ENCODE results near the gene GBX1.

Gene GBX1

GRCh38 chr7:151167197-151167961 is at the start of gene GBX1:
TSS of gene GBX1 (minus strand) at chr7:151167694. CDS start at chr7:151167548, 146 bp downstream.
- no peak for DNase-seq (ENCODE audit: low read depth in 2 of 2)

GRCh38 chr7:151215396-151215795 is 47.9 kb upstream of the GBX1 start:
- DNase-seq (ENCODE audit: low read depth in 2 of 2), result no peak

DNA sequence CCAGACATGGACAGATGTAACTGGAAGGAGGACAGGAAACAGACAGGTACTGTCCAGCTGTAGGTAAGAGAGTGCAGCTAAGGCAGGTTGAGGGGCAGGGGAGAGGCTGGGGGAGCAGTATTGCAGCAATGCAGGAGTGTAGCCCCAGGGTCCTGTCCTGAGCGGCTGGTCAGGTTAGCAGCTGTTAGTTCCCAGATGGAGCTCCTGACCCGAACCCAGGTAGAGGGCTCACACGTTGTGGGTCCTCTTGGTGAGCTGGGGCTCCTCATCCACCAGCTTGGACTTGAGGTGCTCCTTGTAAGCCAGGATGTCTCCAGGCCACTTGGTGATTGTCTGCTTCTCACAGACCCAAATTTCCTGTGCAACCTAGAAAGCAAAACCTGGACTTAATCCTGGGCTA is 46.3 kb upstream of the GBX1 start:
- DNase-seq (ENCODE audit: low read depth in 2 of 2), result no peak

DNA sequence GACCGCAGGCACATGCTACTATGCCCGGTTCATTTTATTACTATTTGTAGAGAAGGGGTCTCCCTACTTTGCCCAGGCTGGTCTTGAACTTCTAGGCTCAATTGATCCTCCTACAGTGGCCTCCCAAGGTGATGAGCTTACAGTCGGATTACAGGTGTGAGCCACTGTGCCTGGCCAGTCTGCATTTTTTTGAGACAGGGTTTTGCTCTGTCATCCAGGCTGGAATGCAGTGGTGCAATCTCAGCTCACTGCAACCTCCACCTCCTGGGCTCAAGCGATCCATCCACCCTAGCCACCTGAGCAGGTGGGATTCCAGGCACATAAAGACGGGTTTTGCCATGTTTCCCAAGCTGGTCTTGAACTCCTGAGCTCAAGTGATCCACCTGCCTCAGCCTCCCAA is 45.1 kb upstream of the GBX1 start:
- no peak for DNase-seq (ENCODE audit: low read depth in 2 of 2)

GRCh38 chr7:151211155-151211772 is 43.8 kb upstream of the GBX1 start:
- no peak for DNase-seq (ENCODE audit: low read depth in 2 of 2)

GRCh38 chr7:151210087-151210854 is 42.8 kb upstream of the GBX1 start, which contains the start of gene H2BK1:
TSS of gene H2BK1 (minus strand) at chr7:151210488. CDS start at chr7:151210318, 170 bp downstream.
- DNase-seq (ENCODE audit: low read depth in 2 of 2), result no peak

GRCh38 chr7:151209588-151209987 is 42.1 kb upstream of the GBX1 start:
- DNase-seq (ENCODE audit: low read depth in 2 of 2), result no peak

DNA sequence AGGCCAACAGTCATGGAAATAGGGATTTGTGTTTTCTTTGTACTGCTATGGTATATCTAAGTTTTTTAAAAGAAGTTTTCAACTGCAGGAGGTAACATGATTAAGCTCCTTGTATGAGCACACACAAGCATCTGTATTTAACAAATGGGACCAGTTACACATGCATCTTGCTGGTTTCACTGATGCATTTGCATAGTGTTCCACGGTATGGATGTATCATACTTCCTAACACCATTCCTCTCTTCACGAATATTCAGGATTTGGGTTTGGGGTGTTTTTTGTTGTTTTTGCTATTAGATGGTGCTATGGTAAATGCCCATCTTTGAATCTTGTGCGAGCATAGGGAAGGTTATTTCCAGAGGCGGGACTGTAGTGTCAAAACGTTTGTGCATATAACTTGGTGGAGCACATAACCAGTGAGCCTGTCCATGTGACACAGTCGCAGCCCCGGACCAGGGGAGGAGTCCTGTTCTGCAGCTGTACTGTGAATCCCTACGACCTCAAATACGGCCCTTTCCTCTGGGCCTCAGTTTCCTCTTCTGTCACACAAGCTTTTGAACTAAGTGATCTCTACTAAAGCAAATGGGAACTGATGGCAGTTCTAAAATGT is 40.9 kb upstream of the GBX1 start:
- no peak for DNase-seq (ENCODE audit: low read depth in 2 of 2)

GRCh38 chr7:151207804-151208203 is 40.3 kb upstream of the GBX1 start:
- no peak for DNase-seq (ENCODE audit: low read depth in 2 of 2)

- no peak for DNase-seq (ENCODE audit: low read depth in 2 of 2)
Measured at GRCh38 chr7:151207315-151207714, 39.8 kb upstream of the GBX1 start.

GRCh38 chr7:151206914-151207313 is 39.4 kb upstream of the GBX1 start:
- no peak for DNase-seq (ENCODE audit: low read depth in 2 of 2)

DNA sequence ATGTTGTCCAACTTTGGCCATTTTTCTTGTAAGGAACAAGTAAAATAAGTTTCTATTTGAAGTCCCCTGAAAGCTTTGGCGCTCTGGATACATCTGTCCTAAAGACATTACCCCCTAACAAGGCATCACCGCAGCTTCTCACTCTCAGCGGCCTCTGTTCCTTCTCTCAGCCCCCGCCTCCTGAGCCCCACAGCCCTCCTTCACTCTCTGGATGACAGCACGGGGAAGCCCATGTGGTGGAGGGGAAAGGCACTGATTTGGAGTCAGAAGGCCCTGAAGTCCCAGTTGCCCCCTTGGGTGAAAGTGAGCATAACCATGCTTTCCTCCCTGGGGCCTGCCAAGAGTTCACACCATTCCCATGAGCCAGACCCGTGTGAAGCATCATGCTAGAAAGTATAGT is 38.2 kb upstream of the GBX1 start:
- no peak for DNase-seq (ENCODE audit: low read depth in 2 of 2)

- no peak for DNase-seq (ENCODE audit: low read depth in 2 of 2)
Measured at GRCh38 chr7:151204383-151205032, 37.0 kb upstream of the GBX1 start.

DNA sequence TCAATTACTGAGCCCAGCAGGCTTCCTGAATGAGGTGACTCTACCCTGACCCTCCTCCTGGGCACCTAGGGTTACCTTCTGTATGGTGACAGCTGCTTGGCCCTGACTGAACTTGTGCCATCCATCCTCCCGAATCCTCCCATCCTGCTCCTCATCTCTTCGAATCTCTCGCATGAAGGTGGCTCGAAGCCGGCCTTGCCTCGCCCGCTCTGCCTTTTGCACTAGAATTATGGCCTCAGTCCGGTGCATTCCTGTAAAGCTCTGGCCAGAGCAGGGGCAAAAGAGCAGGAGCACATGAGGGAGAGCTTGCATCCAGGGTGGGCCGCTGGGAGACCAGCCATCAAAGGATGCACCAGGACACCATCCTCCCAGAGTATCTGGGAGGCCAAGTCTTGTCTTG is 35.3 kb upstream of the GBX1 start:
- no peak for DNase-seq (ENCODE audit: low read depth in 2 of 2)

DNA sequence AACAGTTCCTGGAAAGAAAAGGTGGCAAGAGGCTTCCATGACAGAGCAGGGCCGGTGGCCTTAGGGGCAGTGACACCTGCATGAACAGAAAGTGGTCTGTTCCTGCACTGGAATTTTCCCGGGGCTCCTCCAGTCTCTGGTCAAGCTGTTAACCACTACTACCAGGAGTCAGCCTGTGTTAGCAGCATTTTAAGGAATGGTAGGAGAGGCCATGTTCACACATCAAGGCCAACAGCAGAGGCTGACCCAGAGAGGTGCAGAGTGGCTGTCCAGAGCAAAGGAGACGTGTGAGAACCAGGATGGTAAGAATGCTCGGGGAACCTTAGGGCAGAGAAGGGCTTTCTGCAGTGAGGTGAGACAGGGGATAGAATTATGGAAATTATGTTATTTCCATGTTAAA is 34.3 kb upstream of the GBX1 start:
- no peak for DNase-seq (ENCODE audit: low read depth in 2 of 2)

DNA sequence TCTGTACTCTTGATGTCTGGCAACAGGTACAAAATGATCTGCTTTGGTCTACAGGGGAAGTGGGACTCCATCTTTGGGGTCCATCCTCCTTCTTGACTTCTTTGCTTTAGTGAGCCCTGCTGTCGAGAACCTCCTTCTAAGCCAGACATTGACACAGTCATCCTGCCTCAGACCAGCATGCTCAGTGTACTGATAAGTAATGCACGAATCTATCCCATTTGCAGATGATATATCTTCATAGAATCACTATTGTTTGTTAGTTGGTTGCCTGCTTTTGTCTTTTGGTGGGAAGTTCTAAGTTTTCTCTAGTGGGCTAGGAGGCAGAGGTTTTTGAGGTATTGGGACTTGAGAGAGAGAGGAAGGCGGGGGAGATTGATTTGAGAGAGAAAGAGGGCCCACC is 33.9 kb upstream of the GBX1 start:
- DNase-seq (ENCODE audit: low read depth in 2 of 2), result no peak

DNA sequence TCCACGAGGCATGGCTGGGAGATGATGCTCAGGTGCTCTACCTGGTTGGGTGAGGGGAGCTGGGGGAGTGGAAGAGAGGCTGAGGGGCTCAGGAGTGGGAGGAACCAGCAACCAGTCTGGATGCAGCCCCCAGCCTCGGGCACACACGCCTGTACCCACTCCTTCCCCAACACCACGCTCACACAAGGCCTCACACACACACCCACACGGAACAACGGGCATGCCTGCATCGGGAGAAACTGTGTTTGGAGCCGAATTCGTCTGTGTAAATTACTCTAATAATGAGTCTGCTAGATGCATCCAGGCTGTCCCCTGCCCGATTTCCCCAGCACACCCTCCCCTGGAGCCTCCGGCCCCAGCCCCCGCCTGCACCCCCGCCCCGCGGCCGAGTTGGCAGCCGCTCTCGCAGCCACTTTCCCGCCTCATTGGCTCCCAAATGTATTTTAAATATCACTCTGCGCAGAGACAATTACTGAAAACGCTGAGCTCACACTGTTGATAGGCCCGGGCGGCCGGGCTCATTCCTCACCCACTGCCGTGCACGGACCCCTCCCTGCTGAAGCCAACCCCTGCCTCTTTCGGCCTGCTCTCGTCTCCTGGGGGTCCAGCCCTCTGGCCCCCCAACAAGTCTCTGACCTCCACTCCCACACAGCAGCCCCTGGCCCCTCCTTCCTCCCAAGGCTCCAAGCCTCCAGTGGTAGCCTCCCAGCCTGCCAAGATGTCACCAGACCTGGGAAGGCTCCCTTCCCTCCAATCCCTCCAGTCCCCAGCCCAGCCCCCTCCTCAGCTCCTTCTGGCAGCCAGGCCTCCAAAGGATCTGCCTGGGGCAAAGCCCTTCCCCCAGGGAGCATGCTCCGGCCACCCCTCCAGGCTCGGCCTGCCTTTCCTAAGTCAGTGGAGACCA is 31.7 kb upstream of the GBX1 start:
- DNase-seq (ENCODE audit: low read depth in 2 of 2), result no peak

GRCh38 chr7:151197932-151198331 is 30.4 kb upstream of the GBX1 start:
- no peak for DNase-seq (ENCODE audit: low read depth in 2 of 2)

- no peak for DNase-seq (ENCODE audit: low read depth in 2 of 2)
Measured at GRCh38 chr7:151195616-151196450, 28.3 kb upstream of the GBX1 start.

- no peak for DNase-seq (ENCODE audit: low read depth in 2 of 2)
Measured at GRCh38 chr7:151194188-151194587, 26.7 kb upstream of the GBX1 start.

All from fibroblast of skin of left quadriceps (primary cell).